Activated T-cell treated with anti-CD3 and anti-CD28 coated beads for 4 hours (primary cell): ENCODE results near the gene MFSD8.
"Not testable (repeated sequence)": the region's sequence is repeated elsewhere in the genome, so short reads cannot be mapped to it uniquely, and the experiment has no call there.

Experiments
- DNase-seq: peaks from one replicate; pipeline ENCODE4 v3.0.0-alpha.2; 2020

Gene MFSD8

GRCh38 chr4:127931836-127932235 is 33.1 kb downstream of the MFSD8 start:
- DNase-seq, result not testable (repeated sequence)

DNA sequence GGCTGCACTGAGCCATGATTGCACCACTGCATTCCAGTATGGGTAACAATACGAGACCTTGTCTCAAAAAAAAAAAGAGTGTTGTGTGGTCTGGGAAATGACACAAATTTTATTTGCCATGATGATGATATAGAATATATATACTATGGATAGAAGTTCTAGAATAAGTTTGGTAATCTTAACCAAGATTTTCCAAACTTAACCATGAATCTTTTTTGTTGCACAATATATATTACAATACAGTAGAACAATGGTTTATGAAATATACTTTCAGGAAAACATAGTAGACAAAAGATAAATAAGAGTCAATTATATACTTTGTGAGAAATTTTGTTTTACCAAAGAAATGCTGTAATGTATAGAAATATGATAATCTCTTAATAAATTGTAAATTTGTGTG is 34.8 kb downstream of the MFSD8 start:
- DNase-seq, result no peak

GRCh38 chr4:127925720-127926119 is 39.3 kb downstream of the MFSD8 start:
- DNase-seq, result not testable (repeated sequence)

DNA sequence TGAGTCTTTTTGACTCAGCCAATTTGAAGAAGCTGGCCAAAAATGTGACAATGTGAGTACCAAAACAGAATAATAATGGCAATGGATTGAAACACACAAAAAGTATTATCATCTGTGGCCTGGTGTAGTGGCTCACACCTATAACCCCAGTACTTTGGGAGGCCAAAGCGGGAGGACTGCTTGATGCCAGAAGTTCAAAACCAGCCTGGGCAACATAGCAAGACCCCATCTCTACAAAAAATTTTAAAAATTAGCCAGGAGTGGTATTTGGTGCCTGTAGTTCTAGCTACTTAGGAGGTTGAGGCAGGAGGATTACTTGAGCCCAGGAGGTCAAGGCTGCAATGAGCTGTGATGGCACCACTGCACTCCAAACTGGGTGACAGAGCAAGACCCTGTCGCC is 42.7 kb downstream of the MFSD8 start:
- DNase-seq, result no peak

GRCh38 chr4:127920521-127920920 is 44.5 kb downstream of the MFSD8 start:
- no peak for DNase-seq

GRCh38 chr4:127917151-127917550 is 47.8 kb downstream of the MFSD8 start:
- no peak for DNase-seq

GRCh38 chr4:127916512-127916911 is 48.5 kb downstream of the MFSD8 start:
- no peak for DNase-seq

DNA sequence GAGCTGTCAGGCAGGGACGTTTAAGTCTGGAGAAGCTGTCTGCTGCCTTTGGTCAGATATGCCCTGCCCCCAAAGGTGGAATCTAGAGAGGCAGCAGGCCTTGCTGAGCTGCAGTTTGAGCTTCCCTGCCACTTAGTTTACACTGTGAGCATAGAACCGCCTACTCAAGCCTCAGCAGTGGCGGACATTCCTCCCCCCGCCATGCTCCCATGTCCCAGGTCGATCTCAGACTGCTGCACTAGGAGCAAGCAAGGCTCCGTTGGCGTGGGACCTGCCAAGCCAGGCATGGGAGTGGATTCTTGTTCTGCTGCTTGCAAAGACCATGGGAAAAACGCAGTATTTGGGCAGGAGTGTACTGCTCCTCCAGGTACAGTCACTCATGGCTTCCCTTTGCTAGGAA is 59.9 kb downstream of the MFSD8 start:
- DNase-seq, result no peak

DNA sequence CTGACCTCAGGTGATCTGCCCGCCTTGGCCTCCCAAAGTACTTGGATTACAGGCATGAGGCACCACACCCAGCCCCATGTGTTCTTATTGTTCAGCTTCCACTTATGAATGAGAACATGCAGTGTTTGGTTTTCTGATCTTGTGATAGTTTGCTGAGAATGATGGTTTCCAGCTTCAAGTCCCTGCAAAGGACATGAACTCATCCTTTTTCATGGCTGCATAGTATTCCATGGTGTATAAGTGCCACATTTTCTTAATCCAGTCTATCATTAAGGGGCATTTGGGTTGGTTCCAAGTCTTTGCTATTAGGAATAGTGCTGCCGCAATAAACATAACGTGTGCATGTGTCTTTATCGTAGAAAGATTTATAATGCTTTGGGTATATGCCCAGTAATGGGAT is 65.3 kb downstream of the MFSD8 start:
- DNase-seq, result not testable (repeated sequence)

GRCh38 chr4:127896528-127896927 is 68.4 kb downstream of the MFSD8 start:
- DNase-seq, result no peak

DNA sequence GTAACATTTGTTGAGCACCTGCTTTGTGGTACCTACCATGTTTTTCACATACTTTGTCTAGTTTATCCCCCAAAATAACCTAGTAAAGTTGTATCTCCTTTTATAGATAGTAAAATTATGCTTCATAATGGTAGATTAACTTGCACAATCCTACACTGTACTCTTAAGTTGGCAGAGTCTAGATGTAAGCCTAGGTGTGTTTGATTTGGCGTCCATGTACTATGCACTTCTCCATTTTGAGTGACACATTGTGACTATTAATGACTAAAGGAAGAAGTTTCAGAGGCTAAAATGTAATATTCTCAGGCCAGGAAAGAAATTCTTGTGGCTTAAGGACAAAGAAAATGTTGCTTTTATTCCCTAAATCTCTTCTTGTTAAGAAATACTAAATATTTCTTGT is 68.9 kb downstream of the MFSD8 start:
- no peak for DNase-seq

GRCh38 chr4:127889903-127890302 is 75.1 kb downstream of the MFSD8 start:
- no peak for DNase-seq

GRCh38 chr4:127888559-127888958 is 76.4 kb downstream of the MFSD8 start:
- DNase-seq, result no peak

- DNase-seq, result no peak
Observed at GRCh38 chr4:127881563-127881864, 83.5 kb downstream of the MFSD8 start.

GRCh38 chr4:127880763-127881562 is 84.0 kb downstream of the MFSD8 start, which contains the start of gene PLK4:
TSS of gene PLK4 (plus strand) at chr4:127880893. CDS start at chr4:127881135, 242 bp downstream.
- peak; percentile 84 for DNase-seq

- DNase-seq, result no peak
Observed at GRCh38 chr4:127875791-127876190, 89.2 kb downstream of the MFSD8 start.

DNA sequence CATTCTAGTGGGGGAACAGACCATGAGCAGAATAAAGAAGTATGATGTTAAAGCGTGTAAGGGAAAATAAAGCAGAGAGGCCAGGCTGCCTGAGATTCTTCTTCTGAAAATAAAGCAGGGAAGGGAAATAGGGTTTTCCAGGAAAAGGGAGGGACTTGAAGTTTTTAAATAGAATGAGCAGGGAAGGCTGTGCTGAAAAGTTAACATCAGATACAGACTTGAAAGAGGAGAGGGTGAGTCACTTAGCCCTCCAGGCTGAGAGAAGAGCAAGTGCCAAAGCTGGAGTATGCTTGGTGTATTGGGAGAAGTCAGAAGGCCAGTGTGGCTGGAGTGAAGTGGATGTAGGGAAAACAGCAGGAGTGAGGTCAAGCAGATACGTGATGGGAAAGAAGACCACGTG is 94.3 kb downstream of the MFSD8 start:
- no peak for DNase-seq

DNA sequence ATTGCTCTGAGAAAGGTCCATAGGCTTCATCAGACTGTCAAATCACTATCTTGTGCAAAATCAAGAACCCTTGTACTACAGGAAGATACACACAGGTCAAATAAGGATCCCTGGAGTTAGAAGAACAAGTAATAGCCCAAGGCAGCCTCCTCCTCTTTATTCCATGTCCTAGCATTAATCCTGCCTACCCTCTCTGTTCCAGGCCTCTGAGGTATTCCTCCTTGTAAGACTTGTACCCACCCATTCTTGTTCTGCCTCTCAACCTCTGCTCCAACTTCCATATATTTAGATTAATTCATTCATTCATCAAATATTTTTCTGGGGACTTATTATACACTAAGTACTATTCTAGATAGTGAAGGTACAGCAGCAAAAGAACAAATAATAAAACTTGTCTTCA is 94.7 kb downstream of the MFSD8 start:
- DNase-seq, result no peak

DNA sequence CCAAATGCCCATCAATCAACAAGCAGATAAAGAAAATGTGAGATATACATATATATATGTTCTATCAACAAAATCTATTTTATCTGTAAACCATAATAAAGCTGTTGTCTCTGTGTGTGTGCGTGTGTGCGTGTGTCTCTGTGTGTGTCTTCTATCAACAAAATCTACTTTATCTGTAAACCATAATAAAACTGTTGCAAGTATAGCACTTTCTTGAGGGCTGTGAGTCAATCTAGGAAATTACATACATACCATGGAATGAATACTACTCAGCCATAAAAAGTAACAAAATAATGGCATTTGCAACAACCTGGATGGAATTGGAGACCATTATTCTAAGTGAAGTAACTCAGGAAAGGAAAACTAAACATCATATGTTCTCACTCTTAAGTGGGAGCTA is 96.8 kb downstream of the MFSD8 start:
- DNase-seq, result no peak
